TTC549 (cell line): ENCODE results near the gene EIPR1.

ENCODE experiments used
- FAIRE-seq: peaks from 2 replicates; lab custom pipeline; 2012; peaks lifted over from hg19 to GRCh38; lab: Jason Lieb, UNC

The EIPR1 gene

DNA sequence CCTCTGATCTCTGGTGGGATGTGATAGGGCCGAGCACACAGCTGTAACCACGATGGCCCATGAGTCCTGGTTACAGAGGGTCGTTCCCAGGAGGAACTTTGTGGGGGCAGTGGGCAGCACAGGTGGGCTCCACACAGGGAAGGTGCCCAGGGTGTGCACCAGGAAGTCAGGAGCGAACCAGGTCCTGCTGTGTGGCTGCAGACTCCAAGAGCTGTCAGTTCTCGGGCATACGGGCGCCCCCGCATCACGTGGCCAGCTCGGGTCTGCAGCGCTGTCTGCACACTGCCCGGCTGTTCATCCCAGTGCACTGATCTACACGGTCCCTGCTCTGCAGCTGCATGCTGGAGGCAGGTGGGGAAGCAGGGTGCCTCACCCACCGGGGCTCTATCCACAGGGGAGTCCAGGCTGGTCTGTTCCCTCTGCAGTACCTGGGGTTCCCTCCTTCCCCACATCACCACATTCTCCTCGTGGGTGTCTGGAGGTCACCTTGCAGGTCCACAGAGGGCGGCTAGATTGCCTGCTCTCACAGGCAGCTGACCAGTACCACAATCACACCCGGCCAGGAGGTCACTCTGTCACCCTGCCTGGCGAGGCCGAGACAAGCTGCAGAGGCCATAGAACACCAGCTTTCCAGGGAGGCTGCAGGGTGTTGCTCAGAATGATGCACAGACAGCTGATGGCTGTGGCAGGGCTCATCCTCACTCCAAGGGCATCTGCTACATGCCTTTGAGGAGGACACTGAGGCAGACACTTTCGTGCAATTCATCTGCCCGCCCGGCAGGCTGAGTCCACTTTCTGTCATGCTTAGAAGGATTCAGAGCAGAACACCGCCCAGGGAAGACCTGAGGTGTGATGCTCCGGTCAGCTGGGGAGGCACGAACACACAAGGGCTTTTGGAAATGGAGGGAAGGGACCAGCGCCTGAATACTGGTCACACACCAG lies 202.7 kb downstream of the EIPR1 start:
- FAIRE-seq = no peak

- no peak for FAIRE-seq
Observed at GRCh38 chr2:3173031-3173430, 204.6 kb downstream of the EIPR1 start.

GRCh38 chr2:3172265-3172935 lies 205.2 kb downstream of the EIPR1 start:
- no peak for FAIRE-seq

DNA sequence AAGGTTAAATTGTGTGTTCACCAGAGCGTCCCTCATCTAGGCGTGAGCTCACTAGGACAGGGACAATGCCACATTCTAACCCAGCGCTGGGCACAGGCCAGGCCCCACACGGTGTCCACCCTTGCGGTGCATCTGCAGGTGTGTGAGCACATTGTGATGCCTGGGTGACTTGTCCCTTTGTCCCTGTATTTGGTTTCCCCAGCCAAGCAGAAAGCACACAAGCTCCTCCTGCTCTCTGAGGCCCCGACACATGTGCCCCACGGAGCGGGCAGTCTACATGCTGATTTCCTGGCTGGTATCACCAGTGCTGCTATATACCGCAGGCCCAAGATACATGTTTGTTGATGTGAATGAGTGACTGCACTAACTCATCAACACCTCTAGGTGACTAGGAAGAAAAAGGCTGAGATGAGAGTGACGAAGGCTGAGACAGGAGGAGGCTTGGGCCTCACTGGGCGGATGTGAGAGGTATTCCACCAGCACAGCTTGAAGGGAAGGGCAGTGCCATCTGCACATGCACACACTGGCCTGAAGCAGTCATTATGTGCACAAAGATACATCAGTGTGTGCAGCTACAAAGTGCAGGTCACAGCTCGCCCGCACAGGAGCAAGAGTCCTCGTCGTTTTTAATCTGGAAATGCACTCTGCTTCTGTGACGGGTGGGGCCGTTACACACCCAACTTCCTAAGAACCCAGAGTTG lies 205.9 kb downstream of the EIPR1 start:
- no peak for FAIRE-seq

DNA sequence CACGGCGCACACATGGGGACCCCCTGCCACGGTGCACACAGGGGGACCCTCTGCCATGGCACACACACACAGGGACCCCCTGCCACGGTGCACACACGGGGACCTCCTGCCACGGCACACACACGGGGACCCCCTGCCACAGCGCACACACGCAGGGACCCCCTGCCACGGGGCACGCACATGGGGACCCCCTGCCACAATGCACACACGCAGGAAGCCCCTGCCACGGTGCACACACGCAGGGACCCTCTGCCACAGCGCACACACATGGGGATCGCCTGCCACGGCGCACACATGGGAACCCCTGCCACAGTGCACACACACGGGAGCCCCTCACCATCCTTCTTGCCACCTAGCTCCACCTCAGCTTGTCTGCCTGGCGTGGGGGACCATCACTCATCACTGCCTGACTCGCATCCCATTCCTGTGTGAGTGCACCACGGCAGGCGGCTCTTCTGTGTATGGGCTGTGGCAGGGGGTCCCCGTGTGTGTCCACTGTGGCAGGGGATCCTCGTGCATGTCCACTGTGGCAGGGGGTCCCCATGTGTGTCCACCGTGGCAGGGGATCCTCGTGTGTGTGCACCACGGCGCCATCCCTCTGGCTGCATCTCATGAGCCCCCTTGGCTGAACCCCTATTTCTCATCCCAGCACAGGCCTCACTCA lies 206.7 kb downstream of the EIPR1 start:
- FAIRE-seq = no peak

GRCh38 chr2:3169106-3169870 lies 208.3 kb downstream of the EIPR1 start:
- FAIRE-seq = no peak

DNA sequence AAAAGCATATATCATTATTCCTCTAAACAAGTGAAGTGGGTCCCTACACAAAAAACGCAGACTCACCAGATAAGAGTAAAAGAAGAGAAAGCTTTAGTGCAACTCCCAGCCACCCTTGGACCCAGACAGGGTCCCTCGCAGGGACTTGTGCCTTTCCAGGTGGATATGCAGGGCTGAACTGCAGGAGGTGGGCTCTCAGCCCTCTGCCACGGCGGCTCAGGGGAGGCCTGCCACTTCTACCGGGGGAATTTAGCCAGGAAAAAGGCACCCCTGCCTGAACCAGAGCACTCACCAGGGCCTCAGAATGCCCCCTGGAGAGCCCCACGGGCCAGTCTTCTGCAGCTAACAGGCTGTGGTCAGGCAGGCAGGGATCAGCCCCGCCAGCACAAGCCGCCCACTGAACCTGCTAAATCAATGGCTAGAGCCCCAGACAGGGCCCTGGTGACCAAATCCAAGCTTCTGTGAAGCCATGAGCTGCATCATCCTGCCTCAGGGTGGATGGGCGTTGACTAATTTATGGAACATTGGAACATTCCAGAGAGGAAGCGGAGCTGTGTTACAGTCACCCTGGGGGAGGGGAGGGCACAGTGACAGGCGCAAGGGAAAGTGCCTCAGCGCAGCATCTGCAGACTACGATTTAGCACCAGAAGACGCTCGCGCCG lies 209.3 kb downstream of the EIPR1 start:
- no peak for FAIRE-seq

DNA sequence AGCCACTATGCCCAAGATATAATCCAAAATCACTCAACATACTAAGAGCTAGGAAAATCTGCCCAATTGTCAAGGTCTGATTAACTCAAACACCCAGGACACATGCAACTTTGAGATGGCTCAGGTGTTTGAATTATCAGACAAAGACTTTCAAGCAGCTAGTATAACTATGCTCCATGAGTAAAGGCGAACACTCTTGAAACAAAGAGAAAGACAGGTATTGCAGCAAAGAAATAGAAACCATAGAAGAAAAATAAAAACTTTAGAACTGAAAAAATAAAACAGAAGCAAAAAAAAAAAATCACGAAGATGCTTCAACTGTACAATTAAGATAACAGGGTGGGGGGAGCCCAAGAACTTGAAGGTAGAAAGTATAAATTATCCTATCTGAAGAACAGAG lies 214.2 kb downstream of the EIPR1 start:
- no peak for FAIRE-seq

DNA sequence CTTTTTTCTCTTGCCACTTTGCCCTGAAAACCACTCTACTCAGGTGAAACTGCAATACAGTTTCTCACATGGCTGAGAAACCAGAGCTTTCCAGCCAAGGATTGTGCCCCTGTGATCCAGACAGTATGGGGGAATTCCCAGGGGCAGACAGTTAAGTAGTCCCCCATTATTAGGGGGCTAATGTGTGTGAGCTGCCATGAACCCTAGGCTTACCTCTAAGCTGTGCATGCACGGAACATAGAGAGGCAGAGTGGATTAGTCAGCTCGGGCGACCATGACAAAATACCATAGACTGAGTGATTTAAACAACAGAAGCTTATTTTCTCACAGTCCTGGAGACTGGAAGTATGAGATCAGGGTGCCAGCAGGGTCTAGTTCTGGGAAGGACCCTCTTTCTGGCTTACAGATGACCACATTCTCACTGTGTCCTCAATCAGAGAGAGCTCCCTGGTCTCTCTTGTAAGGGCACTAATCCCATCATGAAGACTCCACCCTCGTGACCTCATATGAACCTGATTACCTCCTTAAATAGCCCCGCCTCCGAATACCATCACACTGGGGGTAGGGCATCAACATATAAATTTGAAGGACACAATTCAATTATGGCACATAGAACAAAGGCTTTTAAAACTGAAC lies 215.1 kb downstream of the EIPR1 start:
- no peak for FAIRE-seq

GRCh38 chr2:3160751-3161330 lies 216.8 kb downstream of the EIPR1 start:
- no peak for FAIRE-seq

DNA sequence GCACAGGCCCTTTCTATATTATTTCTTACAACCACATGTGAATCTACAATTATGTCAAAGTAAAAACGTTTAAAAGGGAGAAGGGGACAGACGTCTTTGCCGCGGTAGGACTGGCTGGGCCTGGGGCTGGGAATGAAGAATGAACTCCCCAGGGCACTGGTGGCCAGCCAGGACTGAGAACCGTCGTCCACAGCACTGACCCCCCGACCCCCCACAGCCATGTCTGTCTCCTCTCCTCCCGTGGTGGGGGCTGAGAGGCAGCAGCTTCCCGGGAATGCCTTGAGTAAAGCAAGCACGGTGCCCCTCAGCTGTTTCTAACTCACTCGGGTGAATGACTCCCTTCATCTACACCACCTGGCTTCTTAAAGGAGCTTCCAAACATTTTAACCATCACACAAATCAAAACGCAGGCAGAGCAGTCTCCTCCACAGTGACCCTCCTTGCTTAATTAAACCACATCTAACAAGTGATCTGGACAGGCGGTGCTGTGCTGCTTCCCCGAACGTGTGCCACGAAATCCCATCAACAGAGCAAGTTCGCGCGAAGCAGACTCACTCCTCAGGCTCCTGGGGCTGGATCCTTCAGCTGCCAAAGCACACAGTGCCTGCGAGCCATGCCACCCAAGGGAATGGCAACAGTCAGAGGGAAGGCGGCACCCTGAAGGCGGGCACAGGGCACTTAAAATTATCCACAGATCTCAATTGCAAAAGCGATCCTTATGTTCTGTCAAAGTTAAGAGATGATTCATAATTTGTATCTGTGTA lies 217.7 kb downstream of the EIPR1 start:
- FAIRE-seq = no peak

- no peak for FAIRE-seq
Observed at GRCh38 chr2:3154700-3155099, 222.9 kb downstream of the EIPR1 start.

DNA sequence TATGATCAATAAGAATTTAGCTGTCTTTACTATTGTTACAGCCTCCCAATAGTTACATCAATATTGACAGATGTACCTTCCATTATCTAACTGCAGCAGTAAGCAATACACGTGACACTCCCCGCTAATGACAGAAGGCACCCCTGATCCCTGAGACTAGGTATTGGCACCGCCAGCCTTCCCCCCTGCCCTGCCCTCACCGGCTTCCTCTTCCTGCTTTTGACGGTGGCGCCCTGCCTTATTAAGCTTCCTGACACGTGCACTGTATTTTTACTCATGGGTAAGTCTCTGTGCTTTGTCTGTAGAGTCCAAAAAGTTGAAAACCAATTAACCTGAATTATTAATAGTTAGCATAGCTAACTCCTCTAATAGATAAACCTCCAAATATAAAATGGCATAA lies 223.5 kb downstream of the EIPR1 start:
- no peak for FAIRE-seq

DNA sequence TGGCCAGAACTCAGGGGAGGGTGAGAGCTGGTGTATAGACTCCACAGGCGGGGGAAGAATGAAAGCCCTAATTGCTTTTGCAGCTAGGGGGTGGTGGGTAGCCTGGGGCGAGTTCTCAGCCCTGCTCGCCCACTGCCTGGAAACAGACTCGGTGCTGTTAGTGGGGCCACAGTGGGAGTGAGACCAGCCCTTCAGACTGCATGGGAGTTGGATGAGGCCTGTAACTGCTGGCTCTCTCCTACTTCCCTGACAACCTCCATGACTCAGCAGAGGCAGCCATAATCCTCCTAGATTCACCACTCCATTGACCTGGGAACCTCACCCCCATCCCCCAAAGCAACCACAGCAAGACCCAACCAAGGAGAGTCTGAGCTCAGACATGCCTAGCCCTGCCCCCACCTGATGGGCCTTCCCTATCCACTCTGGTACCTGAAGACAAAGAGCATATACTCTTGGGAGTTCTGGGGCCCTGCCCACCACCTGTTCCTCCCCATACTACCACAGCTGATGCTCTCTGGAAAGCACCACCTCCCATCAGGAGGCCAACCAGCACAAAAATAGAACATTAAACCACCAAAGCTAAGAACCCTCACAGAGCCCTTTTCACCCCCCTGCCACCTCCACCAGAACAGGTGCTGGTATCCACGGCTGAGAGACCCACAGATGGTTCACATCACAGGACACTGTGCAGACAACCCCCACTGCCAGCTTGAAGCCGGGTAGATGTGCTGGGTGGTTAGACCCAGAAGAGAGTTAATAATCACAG lies 226.3 kb downstream of the EIPR1 start:
- no peak for FAIRE-seq

- no peak for FAIRE-seq
Observed at GRCh38 chr2:3149441-3150217, 228.0 kb downstream of the EIPR1 start.

- no peak for FAIRE-seq
Observed at GRCh38 chr2:3148716-3149115, 228.9 kb downstream of the EIPR1 start.

DNA sequence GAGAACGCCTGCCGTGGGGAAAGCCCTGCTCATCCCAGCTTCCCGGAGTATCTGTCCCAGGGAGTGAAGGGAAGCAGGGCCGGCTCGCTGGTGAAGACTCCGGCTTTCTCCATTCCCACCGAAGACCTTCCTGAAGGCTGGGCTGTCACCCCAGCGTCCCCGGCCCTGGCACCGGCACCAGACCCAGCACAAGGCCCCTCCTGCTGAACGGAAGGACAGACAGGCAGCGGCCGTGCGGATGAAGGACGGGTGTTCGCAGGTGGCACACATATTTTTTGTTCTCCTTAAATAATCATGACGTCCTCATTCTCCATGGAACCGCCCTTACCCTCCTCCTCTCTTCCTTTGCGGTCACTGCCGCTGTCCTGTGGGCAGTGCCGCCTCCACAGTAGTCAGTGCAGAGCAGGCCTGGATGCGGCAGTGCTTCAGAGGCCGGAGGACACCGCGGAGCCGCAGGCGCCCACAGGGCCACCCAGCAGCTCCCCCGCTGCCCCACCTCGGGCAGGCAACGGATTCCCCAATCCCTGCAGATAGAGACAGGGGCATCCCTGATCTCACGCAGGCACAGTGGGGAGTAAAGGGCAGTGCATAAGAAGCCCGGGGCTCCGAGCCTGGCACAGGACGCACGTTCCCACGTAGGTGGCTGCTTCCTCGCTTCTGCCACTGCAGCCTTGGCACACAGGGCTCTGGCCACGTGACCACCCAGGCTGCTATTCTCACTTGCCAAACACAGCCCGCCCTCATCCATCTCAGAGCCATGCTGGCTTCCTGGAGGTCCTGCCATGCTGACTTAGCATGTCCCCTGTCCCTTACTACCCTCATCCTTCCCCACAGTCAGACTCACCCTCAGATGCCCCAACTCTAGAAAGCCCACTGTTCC lies 229.7 kb downstream of the EIPR1 start:
- no peak for FAIRE-seq
